DND-41 (cell line): ENCODE results near the gene NT5C.

Experiments used
- ATAC-seq: fragments of 200-7000 bp; cut with Tn5 transposase; 3 replicates; pipeline ENCODE4 v1.9.1; 2021; ENCODE audit warnings: low read depth; ENCODE audit not compliant: insufficient read depth
- DNase-seq: peaks from one replicate; pipeline ENCODE4 v3.0.0-alpha.2; 2020
- H2AFZ ChIP-seq: 2 replicates; pipeline ENCODE4 v1.6.0; 2012; ENCODE audit warnings: low read depth, low read length
- H3K27ac ChIP-seq: 2 replicates; pipeline ENCODE4 v1.5.1; 2012; ENCODE audit warnings: low read length, inconsistent platforms
- H3K27me3 ChIP-seq: fragments of 200-600 bp; sonication (generic); 2 replicates; pipeline ENCODE4 v1.6.0; 2012; ENCODE audit warnings: low read length, mild to moderate bottlenecking, inconsistent platforms; ENCODE audit not compliant: insufficient read depth, poor library complexity
- H3K36me3 ChIP-seq: 2 replicates; pipeline ENCODE4 v1.5.1; 2012; ENCODE audit warnings: low read length, inconsistent platforms; ENCODE audit not compliant: insufficient read depth
- H3K4me1 ChIP-seq: 2 replicates; pipeline ENCODE4 v1.5.1; 2012; ENCODE audit warnings: mild to moderate bottlenecking, low read length; ENCODE audit not compliant: insufficient read depth
- H3K4me2 ChIP-seq: 2 replicates; pipeline ENCODE4 v1.6.0; 2012; ENCODE audit warnings: mild to moderate bottlenecking, moderate library complexity, low read length, inconsistent platforms; ENCODE audit not compliant: insufficient read depth
- H3K4me3 ChIP-seq, 2 experiments: fragments of 200-600 bp in 1 of 2; shearing (Covaris generic) in 1 of 2; 2 replicates each; pipeline ENCODE4 v1.5.1; 2012 to 2016; ENCODE audit warnings: inconsistent platforms in 2 of 2, low read length in 2 of 2, mild to moderate bottlenecking in 2 of 2, low read depth in 1 of 2, moderate library complexity in 1 of 2
- H3K79me2 ChIP-seq: 2 replicates; pipeline ENCODE4 v1.6.0; 2012; ENCODE audit warnings: low read length, inconsistent platforms; ENCODE audit not compliant: insufficient read depth
- H3K9ac ChIP-seq: 2 replicates; pipeline ENCODE4 v1.6.0; 2012; ENCODE audit warnings: low read depth, mild to moderate bottlenecking, inconsistent platforms, low read length, moderate library complexity
- H3K9me3 ChIP-seq: 2 replicates; pipeline ENCODE4 v1.5.1; 2012; ENCODE audit warnings: low read length, moderate library complexity, mild to moderate bottlenecking, inconsistent platforms; ENCODE audit not compliant: insufficient read depth, severe bottlenecking
- H4K20me1 ChIP-seq: 2 replicates; pipeline ENCODE4 v1.6.0; 2012; ENCODE audit warnings: low read length; ENCODE audit not compliant: insufficient read depth
- CTCF ChIP-seq: IDR thresholded peaks from 2 replicates; pipeline ENCODE4 v1.5.1; 2012; ENCODE audit warnings: borderline replicate concordance, low read length, moderate library complexity, mild to moderate bottlenecking; ENCODE audit not compliant: poor library complexity, severe bottlenecking; ENCODE audit errors: extremely low read depth
- EZH2 ChIP-seq: IDR thresholded peaks from 3 replicates; pipeline ENCODE4 v1.6.1; 2012; ENCODE audit warnings: borderline replicate concordance, low read depth, mild to moderate bottlenecking, moderate library complexity, low read length, inconsistent platforms; ENCODE audit not compliant: severe bottlenecking

Gene NT5C

GRCh38 chr17:75113798-75114551 is 17.6 kb downstream of the NT5C start:
- Histone ChIP-seq H3K27ac (peak overlapping the region; percentile 90), H3K9ac (peak overlapping the region; percentile 73), H3K4me1 (peaks cover 45% of the 10 kb centered on the region), H2AFZ (peak overlapping the region; percentile 86), H3K9me3 (no peaks in the 10 kb centered on the region), H3K4me2 (peak overlapping the region; percentile 92), H4K20me1 (no peaks in the 10 kb centered on the region), H3K4me3 (peak overlapping the region; percentile 28 to 67), H3K36me3 (peaks cover 17% of the 10 kb centered on the region), H3K79me2 (peaks cover 39% of the 10 kb centered on the region), H3K27me3 (no peaks in the 10 kb centered on the region)
- TF ChIP-seq CTCF (peak; percentile 99), EZH2 (no peak)
- DNase-seq (peak; percentile 91), ATAC-seq (peak; percentile 80)

- Histone ChIP-seq H3K4me1 (peaks cover 51% of the 10 kb centered on the region), H3K4me3 (no peak overlapping the region), H3K4me2 (peak overlapping the region; percentile 97), H3K9ac (no peak overlapping the region), H3K79me2 (peaks cover 36% of the 10 kb centered on the region), H3K27me3 (no peaks in the 10 kb centered on the region), H2AFZ (no peak overlapping the region), H4K20me1 (no peaks in the 10 kb centered on the region), H3K9me3 (no peaks in the 10 kb centered on the region), H3K27ac (no peak overlapping the region), H3K36me3 (peaks cover 13% of the 10 kb centered on the region)
- DNase-seq (no peak), ATAC-seq (no peak)
- TF ChIP-seq CTCF (no peak), EZH2 (no peak)
Measured at GRCh38 chr17:75111777-75112335, 19.7 kb downstream of the NT5C start.

GRCh38 chr17:75110234-75110937 is 21.2 kb downstream of the NT5C start:
- DNase-seq = peak; percentile 35
- H2AFZ ChIP-seq = peak overlapping the region; percentile 90
- H3K4me2 ChIP-seq = peak overlapping the region; percentile 97
- H3K4me1 ChIP-seq = peaks cover 51% of the 10 kb centered on the region
- no peak for ATAC-seq
- H3K9ac ChIP-seq = peak overlapping the region; percentile 74
- TF ChIP-seq EZH2 = no peak
- no peak for TF ChIP-seq CTCF
- H4K20me1 ChIP-seq = no peaks in the 10 kb centered on the region
- H3K9me3 ChIP-seq = no peaks in the 10 kb centered on the region
- peak overlapping the region; percentile 78 for H3K27ac ChIP-seq
- peaks cover 34% of the 10 kb centered on the region for H3K79me2 ChIP-seq
- H3K4me3 ChIP-seq = peak overlapping the region; percentile 32 to 85; a peak in 3 of 4 replicates
- no peaks in the 10 kb centered on the region for H3K27me3 ChIP-seq
- H3K36me3 ChIP-seq = peaks cover 4% of the 10 kb centered on the region; the same call in 1 of the 2 replicates
